ENCODE results near the gene BACH2. TPM values are rescaled to one million over a fixed set of nuclear protein-coding genes. Genes with fewer than 3 reads are reported as not detected.

BACH2 gene
- total and polyA plus RNA-seq, 2 experiments from 2014 or later: 1.6 to 5.7 TPM

DNA sequence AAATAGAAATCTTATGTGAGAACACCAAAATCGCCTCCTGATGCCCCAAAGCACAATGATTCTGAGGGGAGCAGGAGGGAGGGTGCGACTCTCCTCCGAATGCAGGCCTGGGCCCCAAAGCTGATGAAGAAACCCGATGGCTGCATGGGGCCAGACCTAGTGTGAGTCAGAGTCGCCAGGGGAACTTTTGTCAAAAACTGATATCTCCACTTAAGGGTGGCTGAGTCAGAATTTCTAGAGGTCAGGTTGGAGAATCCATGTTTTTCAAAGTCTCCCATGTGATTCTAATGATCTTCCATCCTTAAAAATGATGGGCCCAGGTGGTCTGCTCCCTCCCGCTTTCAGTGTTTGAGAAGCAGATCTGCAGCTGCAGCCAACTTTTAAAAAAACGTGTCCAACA lies 172.8 kb downstream of the BACH2 start:
- no peak for ATAC-seq
- H3K36me3 ChIP-seq (ENCODE audit: insufficient read depth): no peaks in the 10 kb centered on the region
- H3K27ac ChIP-seq (ENCODE audit: low read depth): no peak overlapping the region
- H4K20me1 ChIP-seq (replicated peaks; ENCODE audit: insufficient read depth): no peaks in the 10 kb centered on the region
- TF ChIP-seq POLR2AphosphoS5 (IDR thresholded peaks at IDR 0.05; ENCODE audit: low read depth) (no peak), ZNF331 (CRISPR knock-in tag; IDR thresholded peaks at IDR 0.05; ENCODE audit: low read depth) (no peak), ZNF462 (CRISPR knock-in tag; IDR thresholded peaks at IDR 0.05) (no peak), NANOG (IDR thresholded peaks at IDR 0.05; ENCODE audit: borderline replicate concordance) (no peak), EZH2 (IDR thresholded peaks at IDR 0.05; ENCODE audit: low read depth, unreplicated experiment) (no peak), REST (IDR thresholded peaks at IDR 0.05; ENCODE audit: unreplicated experiment) (no peak), ZNF114 (CRISPR knock-in tag; IDR thresholded peaks at IDR 0.05) (no peak), ETS1 (IDR thresholded peaks at IDR 0.05) (no peak), CREB1 (CRISPR knock-in tag; IDR thresholded peaks at IDR 0.05; ENCODE audit: low read depth) (no peak), EZH2phosphoT487 (IDR thresholded peaks at IDR 0.05; ENCODE audit: unreplicated experiment) (no peak), STAT1 (IDR thresholded peaks at IDR 0.05; ENCODE audit: unreplicated experiment) (no peak), JUNB (IDR thresholded peaks at IDR 0.05; ENCODE audit: unreplicated experiment) (no peak)
- TF ChIP-seq, protein P1, sequence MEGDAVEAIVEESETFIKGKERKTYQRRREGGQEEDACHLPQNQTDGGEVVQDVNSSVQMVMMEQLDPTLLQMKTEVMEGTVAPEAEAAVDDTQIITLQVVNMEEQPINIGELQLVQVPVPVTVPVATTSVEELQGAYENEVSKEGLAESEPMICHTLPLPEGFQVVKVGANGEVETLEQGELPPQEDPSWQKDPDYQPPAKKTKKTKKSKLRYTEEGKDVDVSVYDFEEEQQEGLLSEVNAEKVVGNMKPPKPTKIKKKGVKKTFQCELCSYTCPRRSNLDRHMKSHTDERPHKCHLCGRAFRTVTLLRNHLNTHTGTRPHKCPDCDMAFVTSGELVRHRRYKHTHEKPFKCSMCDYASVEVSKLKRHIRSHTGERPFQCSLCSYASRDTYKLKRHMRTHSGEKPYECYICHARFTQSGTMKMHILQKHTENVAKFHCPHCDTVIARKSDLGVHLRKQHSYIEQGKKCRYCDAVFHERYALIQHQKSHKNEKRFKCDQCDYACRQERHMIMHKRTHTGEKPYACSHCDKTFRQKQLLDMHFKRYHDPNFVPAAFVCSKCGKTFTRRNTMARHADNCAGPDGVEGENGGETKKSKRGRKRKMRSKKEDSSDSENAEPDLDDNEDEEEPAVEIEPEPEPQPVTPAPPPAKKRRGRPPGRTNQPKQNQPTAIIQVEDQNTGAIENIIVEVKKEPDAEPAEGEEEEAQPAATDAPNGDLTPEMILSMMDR (conservative IDR thresholded peaks at IDR 0.05; ENCODE audit: low read depth in 2 of 2): no peak
- H3K79me2 ChIP-seq (replicated peaks; ENCODE audit: insufficient read depth): no peaks in the 10 kb centered on the region
- no peaks in the 10 kb centered on the region for H3K9me2 ChIP-seq (ENCODE audit: insufficient read depth)
- H3K27me3 ChIP-seq (ENCODE audit: insufficient read depth): no peaks in the 10 kb centered on the region
- Mint-ChIP-seq H3K27ac (no peak overlapping the region), H3K4me1 (no peaks in the 10 kb centered on the region), H3K36me3 (ENCODE audit: low read depth) (no peaks in the 10 kb centered on the region), H3K4me3 (no peak overlapping the region), H3K9me3 (no peaks in the 10 kb centered on the region), H3K27me3 (ENCODE audit: insufficient read depth, low read depth, poor library complexity) (no peaks in the 10 kb centered on the region)
- H3K4me2 ChIP-seq: no peak overlapping the region
- no peak overlapping the region for H2AFZ ChIP-seq
- DNase-seq (ENCODE audit: low spot score): no peak
- H3K4me3 ChIP-seq: no peak overlapping the region
- no peaks in the 10 kb centered on the region for H3F3A ChIP-seq (replicated peaks; ENCODE audit: low read depth)
- H3K4me1 ChIP-seq (ENCODE audit: insufficient read depth): no peaks in the 10 kb centered on the region

All from GM23338 (cell line).